ENCODE results near the gene TLR3. TPM values are rescaled to one million over a fixed set of nuclear protein-coding genes. Genes with fewer than 3 reads are reported as not detected.

TLR3 gene
- total and polyA plus RNA-seq, 2 of the 8 experiments (the other 6 are each of a cell fraction or from before 2014, with no cell fraction given): 1.00 to 2.6 TPM

DNA sequence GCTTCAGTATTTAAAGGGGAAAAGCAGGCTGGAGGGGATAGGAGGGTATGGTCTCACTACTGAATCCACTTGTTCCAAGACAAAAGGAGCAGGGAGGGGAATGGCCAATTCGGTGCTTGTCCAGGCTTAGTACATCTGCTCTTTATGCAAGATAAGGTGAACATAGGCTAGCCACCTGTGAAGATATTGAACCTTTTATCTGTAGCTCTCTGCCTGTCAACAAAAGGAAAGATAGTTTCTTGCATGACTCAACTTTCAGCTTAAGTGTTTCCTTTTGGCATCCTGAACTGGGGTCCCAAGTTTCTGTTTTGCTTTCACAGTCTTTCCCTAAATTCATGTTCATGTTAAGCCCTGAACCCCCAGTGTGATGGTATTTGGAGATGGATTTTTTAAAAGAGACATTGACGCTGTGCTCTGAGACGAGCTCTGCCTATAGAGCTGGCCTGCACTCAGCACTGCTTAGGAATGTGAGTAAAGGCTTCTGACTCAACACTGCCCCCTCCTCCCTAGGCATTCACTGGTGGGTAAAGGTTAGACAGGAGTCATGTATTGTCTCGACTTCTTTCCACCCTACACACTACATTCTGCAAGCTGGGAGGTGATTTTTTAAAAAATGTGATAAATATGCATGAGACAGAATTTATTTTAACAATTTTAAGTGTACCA, 63.8 kb downstream of the TLR3 start:
- H3K27ac ChIP-seq (ENCODE audit: low read depth, low read length): no peak overlapping the region
- peak overlapping the region; percentile 5 to 15; a peak in 2 of 4 replicates for H3K4me2 ChIP-seq (ENCODE audit: insufficient read depth in 1 of 2, low read depth in 2 of 2, low read length in 2 of 2)
- H3K14ac ChIP-seq (ENCODE audit: insufficient read length): no peak overlapping the region
- ChIA-PET CTCF (ENCODE audit: partially characterized antibody) (interaction anchor here (0.8 to 4.7 kb wide), 19 partner anchors 9 to 534 kb away, joined by 3 to 26 read pairs (median 3); partner anchors contain the start of genes FAM149A and TLR3), POLR2A (ENCODE audit: partially characterized antibody) (interaction anchor here (0.8 to 1.1 kb wide), 3 partner anchors 37 to 109 kb away, joined by 3 read pairs; partner anchors contain the start of gene CYP4V2)
- H2AFZ ChIP-seq (ENCODE audit: low read length): 0 out of 2 replicates have a peak overlapping the region, but pooled peaks have one; percentile 55
- H2AK5ac ChIP-seq (ENCODE audit: low read depth, low read length): no peak overlapping the region
- no peaks in the 10 kb centered on the region for H3K27me3 ChIP-seq (replicated peaks in 1 of 4; ENCODE audit: control insufficient read depth in 3 of 4, extremely low read depth in 1 of 4, insufficient read depth in 3 of 4, low read length in 3 of 4)
- 0 out of 2 replicates have a peak overlapping the region, but pooled peaks have one; percentile 52 for H3K18ac ChIP-seq (ENCODE audit: extremely low read depth, low read length)
- no peaks in the 10 kb centered on the region for H4K20me1 ChIP-seq (replicated peaks in 1 of 2; ENCODE audit: control insufficient read depth in 1 of 2, insufficient read depth in 2 of 2, low read length in 2 of 2)
- H2BK15ac ChIP-seq (ENCODE audit: low read length): no peak overlapping the region
- H3K4ac ChIP-seq (replicated peaks; ENCODE audit: insufficient read length, low read depth, low read length): no peak overlapping the region
- no peaks in the 10 kb centered on the region for H3K79me2 ChIP-seq (ENCODE audit: control insufficient read depth in 1 of 2, insufficient read depth in 2 of 2, low read length in 2 of 2)
- H3K56ac ChIP-seq (replicated peaks; ENCODE audit: insufficient read length, low read depth, low read length): no peak overlapping the region
- no peak overlapping the region for H2BK20ac ChIP-seq (ENCODE audit: low read length)
- no peak overlapping the region for H4K8ac ChIP-seq (ENCODE audit: extremely low read depth, insufficient read depth, low read length)
- no peak overlapping the region for H4K5ac ChIP-seq (ENCODE audit: insufficient read length, low read depth, low read length)
- 43% methylated on average over 4 of the region's 4 CpGs; no CpG with 5 or more reads in 1 of the 2 experiments for WGBS, 2 experiments (ENCODE audit: extremely low coverage in 1 of 2, insufficient coverage in 1 of 2, insufficient read length in 1 of 2, insufficient replicate concordance in 2 of 2, low coverage in 1 of 2, low lambda C conversion rate in 2 of 2, missing lambda C conversion rate in 1 of 2)
- DNase-seq (ENCODE audit: low read depth in 1 of 2, low spot score in 2 of 2) (peak in 1 of 2 experiments; percentile 34), FAIRE-seq (peak; percentile 98)
- H3K23me2 ChIP-seq (ENCODE audit: low read depth, low read length): peaks cover 5% of the 10 kb centered on the region; the same call in 1 of the 2 replicates
- no peak overlapping the region for H3K23ac ChIP-seq (ENCODE audit: insufficient read length)
- H3K4me3 ChIP-seq (ENCODE audit: extremely low read depth in 1 of 4, insufficient read depth in 2 of 4, low read depth in 3 of 4, low read length in 4 of 4): no peak overlapping the region
- no peak overlapping the region for H2BK120ac ChIP-seq (replicated peaks; ENCODE audit: low read depth, low read length)
- H2BK5ac ChIP-seq (ENCODE audit: low read depth, low read length): no peak overlapping the region
- H4K91ac ChIP-seq (replicated peaks; ENCODE audit: insufficient read length, low read length): no peak overlapping the region
- no peak overlapping the region; a peak in 1 of 7 replicates for H3K9ac ChIP-seq (replicated peaks in 1 of 4; ENCODE audit: extremely low read depth in 1 of 4, low read depth in 3 of 4, low read length in 3 of 4)
- no peaks in the 10 kb centered on the region for H3K79me1 ChIP-seq (ENCODE audit: low read depth, low read length)
- H3K36me3 ChIP-seq (ENCODE audit: control insufficient read depth in 2 of 4, insufficient read depth in 4 of 4, low read length in 3 of 4): no peaks in the 10 kb centered on the region
- peaks cover 4 to 12% (median 8%) of the 10 kb centered on the region in 4 experiments; a peak in 6 of 7 replicates for H3K4me1 ChIP-seq (replicated peaks in 1 of 4; ENCODE audit: control insufficient read depth in 3 of 4, insufficient read depth in 4 of 4, low read length in 3 of 4)
- H2BK12ac ChIP-seq (ENCODE audit: low read depth, low read length): peak overlapping the region; percentile 52; the same call in 1 of the 2 replicates
- H3K9me3 ChIP-seq (ENCODE audit: insufficient read depth in 2 of 2, low read depth in 1 of 2, low read length in 1 of 2): no peaks in the 10 kb centered on the region
- TF ChIP-seq CTCF (IDR thresholded peaks at IDR 0.05; ENCODE audit: control extremely low read depth in 1 of 3, insufficient read depth in 1 of 3, low read depth in 1 of 3, low read length in 3 of 3) (peak; percentile 16 to 63 (median 46)), KDM5A (IDR thresholded peaks at IDR 0.05; ENCODE audit: low read length) (no peak), JUN (IDR thresholded peaks at IDR 0.05; ENCODE audit: low read depth, low read length) (no peak), SP2 (IDR thresholded peaks at IDR 0.05; ENCODE audit: low read length) (no peak), RAD21 (IDR thresholded peaks at IDR 0.05 in 1 of 2, conservative IDR thresholded peaks at IDR 0.05 in 1 of 2; ENCODE audit: low read depth in 2 of 2, low read length in 2 of 2) (peak; percentile 42 to 57), JUND (IDR thresholded peaks at IDR 0.05; ENCODE audit: low read length) (0 out of 2 replicates have a peak, but pooled peaks have one; percentile 55), ZNF274 (IDR thresholded peaks at IDR 0.05; ENCODE audit: borderline replicate concordance, extremely low read depth, low read length) (no peak), CBX5 (IDR thresholded peaks at IDR 0.05; ENCODE audit: low read depth, low read length) (no peak), TEAD4 (IDR thresholded peaks at IDR 0.05; ENCODE audit: low read depth, low read length) (peak; percentile 86)
